PC-9 (cell line): ENCODE data around the gene NCKAP1.

ENCODE experiments used
- EZH2 ChIP-seq: fragments of 200-600 bp; sonication (generic); IDR thresholded peaks from 2 replicates; pipeline ENCODE4 v1.8.0; 2017; ENCODE audit warnings: antibody characterized with exemption, low read depth
- TF ChIP-seq, protein P1 (sequence below): fragments of 200-600 bp; sonication (generic); conservative IDR thresholded peaks from 2 replicates; pipeline ENCODE4 v1.6.1; 2017; ENCODE audit warnings: mixed run types, antibody characterized with exemption, mild to moderate bottlenecking, moderate library complexity

DNA sequence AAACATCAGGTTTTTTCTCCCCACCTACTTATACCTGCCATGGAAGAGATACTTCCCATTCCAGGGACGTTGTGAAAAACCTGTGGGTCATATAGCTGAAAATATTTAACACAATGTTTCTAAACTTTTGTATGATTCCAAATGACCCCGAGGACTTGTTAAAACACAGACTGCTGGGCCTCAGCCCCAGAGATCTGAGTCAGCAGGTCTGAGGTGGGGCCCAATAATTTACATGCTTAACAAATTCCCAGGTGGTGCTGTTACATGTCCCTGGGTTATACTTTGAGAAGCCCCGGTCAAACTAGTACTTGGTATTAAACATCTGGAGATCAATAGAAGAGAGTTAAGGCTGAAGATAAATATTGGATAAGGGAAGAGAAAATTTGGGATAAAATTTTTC is 100.4 kb downstream of the NCKAP1 start:
- TF ChIP-seq, protein P1, sequence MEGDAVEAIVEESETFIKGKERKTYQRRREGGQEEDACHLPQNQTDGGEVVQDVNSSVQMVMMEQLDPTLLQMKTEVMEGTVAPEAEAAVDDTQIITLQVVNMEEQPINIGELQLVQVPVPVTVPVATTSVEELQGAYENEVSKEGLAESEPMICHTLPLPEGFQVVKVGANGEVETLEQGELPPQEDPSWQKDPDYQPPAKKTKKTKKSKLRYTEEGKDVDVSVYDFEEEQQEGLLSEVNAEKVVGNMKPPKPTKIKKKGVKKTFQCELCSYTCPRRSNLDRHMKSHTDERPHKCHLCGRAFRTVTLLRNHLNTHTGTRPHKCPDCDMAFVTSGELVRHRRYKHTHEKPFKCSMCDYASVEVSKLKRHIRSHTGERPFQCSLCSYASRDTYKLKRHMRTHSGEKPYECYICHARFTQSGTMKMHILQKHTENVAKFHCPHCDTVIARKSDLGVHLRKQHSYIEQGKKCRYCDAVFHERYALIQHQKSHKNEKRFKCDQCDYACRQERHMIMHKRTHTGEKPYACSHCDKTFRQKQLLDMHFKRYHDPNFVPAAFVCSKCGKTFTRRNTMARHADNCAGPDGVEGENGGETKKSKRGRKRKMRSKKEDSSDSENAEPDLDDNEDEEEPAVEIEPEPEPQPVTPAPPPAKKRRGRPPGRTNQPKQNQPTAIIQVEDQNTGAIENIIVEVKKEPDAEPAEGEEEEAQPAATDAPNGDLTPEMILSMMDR = no peak
- TF ChIP-seq EZH2 = no peak
